GM10248 (cell line): ENCODE data around the gene HOMER3.
A peak's percentile ranks its signal among the peaks of the same experiment; 100 is the strongest.

Source experiments
- CTCF ChIA-PET: fragments of 300-600 bp; sonication (Branson Sonifier 250); formaldehyde crosslinking; extraction: SDS; loops from one replicate; lab custom pipeline; 2021; ENCODE audit warnings: antibody characterized with exemption; lab: Yijun Ruan, JAX
- POLR2A ChIA-PET: fragments of 350-650 bp; sonication (Branson Sonifier 250); formaldehyde crosslinking; extraction: SDS; loops from one replicate; lab custom pipeline; 2020; ENCODE audit warnings: antibody characterized with exemption; lab: Yijun Ruan, JAX
- DNase-seq: peaks from one replicate; pipeline ENCODE4 v3.0.0; 2012; ENCODE audit errors: extremely low spot score
- TF ChIP-seq, protein P1 (sequence below): IDR thresholded peaks from 2 replicates; pipeline ENCODE4 v1.5.1; 2012; ENCODE audit warnings: mild to moderate bottlenecking, low read depth; ENCODE audit errors: extremely low read depth, missing control alignments, control extremely low read depth

Gene HOMER3

GRCh38 chr19:18940769-18941627 lies at the start of gene HOMER3:
Gene HOMER3, minus strand, starts transcription at chr19:18941217. Its CDS starts 2,235 bp downstream, at chr19:18938982.
- POLR2A ChIA-PET: interaction anchor here (0.5 kb wide), 1 partner anchor 31 kb away, joined by 4 read pairs; no protein-coding TSS in a partner anchor
- peak; percentile 90 for DNase-seq
- TF ChIP-seq, protein P1, sequence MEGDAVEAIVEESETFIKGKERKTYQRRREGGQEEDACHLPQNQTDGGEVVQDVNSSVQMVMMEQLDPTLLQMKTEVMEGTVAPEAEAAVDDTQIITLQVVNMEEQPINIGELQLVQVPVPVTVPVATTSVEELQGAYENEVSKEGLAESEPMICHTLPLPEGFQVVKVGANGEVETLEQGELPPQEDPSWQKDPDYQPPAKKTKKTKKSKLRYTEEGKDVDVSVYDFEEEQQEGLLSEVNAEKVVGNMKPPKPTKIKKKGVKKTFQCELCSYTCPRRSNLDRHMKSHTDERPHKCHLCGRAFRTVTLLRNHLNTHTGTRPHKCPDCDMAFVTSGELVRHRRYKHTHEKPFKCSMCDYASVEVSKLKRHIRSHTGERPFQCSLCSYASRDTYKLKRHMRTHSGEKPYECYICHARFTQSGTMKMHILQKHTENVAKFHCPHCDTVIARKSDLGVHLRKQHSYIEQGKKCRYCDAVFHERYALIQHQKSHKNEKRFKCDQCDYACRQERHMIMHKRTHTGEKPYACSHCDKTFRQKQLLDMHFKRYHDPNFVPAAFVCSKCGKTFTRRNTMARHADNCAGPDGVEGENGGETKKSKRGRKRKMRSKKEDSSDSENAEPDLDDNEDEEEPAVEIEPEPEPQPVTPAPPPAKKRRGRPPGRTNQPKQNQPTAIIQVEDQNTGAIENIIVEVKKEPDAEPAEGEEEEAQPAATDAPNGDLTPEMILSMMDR: peak; percentile 44
- CTCF ChIA-PET: no interaction called here

- CTCF ChIA-PET: interaction anchor here (2.9 kb wide), 1 partner anchor 9 kb away, joined by 12 read pairs; no protein-coding TSS in a partner anchor
These were observed 49.2 kb upstream of the HOMER3 start for GRCh38 chr19:18990128-18990708.

GRCh38 chr19:18989316-18989715 lies 48.3 kb upstream of the HOMER3 start:
- ChIA-PET CTCF (interaction anchor here (1.4 to 2.9 kb wide), 2 partner anchors 8 to 539 kb away, joined by 3 to 12 read pairs; no protein-coding TSS in a partner anchor), POLR2A (interaction anchor here (0.6 kb wide), 1 partner anchor 1090 kb away, joined by 3 read pairs; no protein-coding TSS in a partner anchor)
- TF ChIP-seq, protein P1: no peak
- no peak for DNase-seq

More at GRCh38 chr19:18990128-18990708, 49.2 kb upstream of the HOMER3 start:
- POLR2A ChIA-PET: interaction anchor here (0.6 kb wide), 1 partner anchor 1091 kb away, joined by 3 read pairs; no protein-coding TSS in a partner anchor
- no peak for DNase-seq
- TF ChIP-seq, protein P1: no peak

- POLR2A ChIA-PET: no interaction called here
- no peak for DNase-seq
- CTCF ChIA-PET: interaction anchor here (1.0 to 1.6 kb wide), 5 partner anchors 9 to 61 kb away, joined by 3 to 5 read pairs (median 3); no protein-coding TSS in a partner anchor
- TF ChIP-seq, protein P1: no peak
These were observed 46.4 kb upstream of the HOMER3 start for GRCh38 chr19:18987456-18987855.

- TF ChIP-seq, protein P1: no peak
- DNase-seq: no peak
- ChIA-PET POLR2A (no interaction called here), CTCF (no interaction called here)
These were observed 44.2 kb upstream of the HOMER3 start for GRCh38 chr19:18985257-18985656.

- ChIA-PET CTCF (no interaction called here), POLR2A (no interaction called here)
- TF ChIP-seq, protein P1: no peak
- no peak for DNase-seq
These were observed 43.2 kb upstream of the HOMER3 start for GRCh38 chr19:18984251-18984650.
